ENCODE results near the gene DENND5B.
"Not testable (repeated sequence)": the region's sequence is repeated elsewhere in the genome, so short reads cannot be mapped to it uniquely, and the experiment has no call there.

Gene DENND5B

GRCh38 chr12:31508436-31509150, 82.3 kb downstream of the DENND5B start:
- CTCF ChIA-PET = interaction anchor here (0.7 to 1.2 kb wide), 3 partner anchors 9 to 75 kb away, joined by 3 read pairs; no protein-coding TSS in a partner anchor
- DNase-seq (ENCODE audit: extremely low spot score) = no peak
- POLR2A ChIA-PET = no interaction called here
- no peak for TF ChIP-seq CTCF (IDR thresholded peaks at IDR 0.05; ENCODE audit: control extremely low read depth, extremely low read depth, low read depth, missing control alignments)

GRCh38 chr12:31507966-31508365, 83.0 kb downstream of the DENND5B start:
- DNase-seq (ENCODE audit: extremely low spot score) = no peak
- TF ChIP-seq CTCF (IDR thresholded peaks at IDR 0.05; ENCODE audit: control extremely low read depth, extremely low read depth, low read depth, missing control alignments) = no peak
- POLR2A ChIA-PET = no interaction called here
- CTCF ChIA-PET = interaction anchor here (1.1 kb wide), 1 partner anchor 12 kb away, joined by 3 read pairs; no protein-coding TSS in a partner anchor

- POLR2A ChIA-PET = no interaction called here
- CTCF ChIA-PET = interaction anchor here (1.0 kb wide), 1 partner anchor 9 kb away, joined by 4 read pairs; no protein-coding TSS in a partner anchor
- no peak for DNase-seq (ENCODE audit: extremely low spot score)
- TF ChIP-seq CTCF (IDR thresholded peaks at IDR 0.05; ENCODE audit: control extremely low read depth, extremely low read depth, low read depth, missing control alignments) = no peak
Measured at GRCh38 chr12:31506515-31507306, 84.2 kb downstream of the DENND5B start.

- CTCF ChIA-PET = no interaction called here
- no peak for TF ChIP-seq CTCF (IDR thresholded peaks at IDR 0.05; ENCODE audit: control extremely low read depth, extremely low read depth, low read depth, missing control alignments)
- no peak for DNase-seq (ENCODE audit: extremely low spot score)
- POLR2A ChIA-PET = no interaction called here
Measured at GRCh38 chr12:31504625-31505222, 86.2 kb downstream of the DENND5B start.

- CTCF ChIA-PET; POLR2A ChIA-PET; DNase-seq (ENCODE audit: extremely low spot score): not testable (repeated sequence)
Measured at GRCh38 chr12:31501014-31501413, 89.9 kb downstream of the DENND5B start.

- no peak for DNase-seq (ENCODE audit: extremely low spot score)
- ChIA-PET CTCF (interaction anchor here (2.0 kb wide), 1 partner anchor 11 kb away, joined by 4 read pairs; no protein-coding TSS in a partner anchor), POLR2A (no interaction called here)
- TF ChIP-seq CTCF (IDR thresholded peaks at IDR 0.05; ENCODE audit: control extremely low read depth, extremely low read depth, low read depth, missing control alignments) = no peak
Measured at GRCh38 chr12:31499567-31499966, 91.4 kb downstream of the DENND5B start.

Measured in GM10248 (cell line).